GM21423 (cell line): Measurements from ENCODE around the gene IGFBPL1.

Source experiments
- ATAC-seq: cut with Tn5 transposase; IDR thresholded peaks from one replicate; pipeline ENCODE4 v1.9.1; 2021; ENCODE audit warnings: mild to moderate bottlenecking, moderate library complexity; ENCODE audit not compliant: unreplicated experiment

IGFBPL1 gene

DNA sequence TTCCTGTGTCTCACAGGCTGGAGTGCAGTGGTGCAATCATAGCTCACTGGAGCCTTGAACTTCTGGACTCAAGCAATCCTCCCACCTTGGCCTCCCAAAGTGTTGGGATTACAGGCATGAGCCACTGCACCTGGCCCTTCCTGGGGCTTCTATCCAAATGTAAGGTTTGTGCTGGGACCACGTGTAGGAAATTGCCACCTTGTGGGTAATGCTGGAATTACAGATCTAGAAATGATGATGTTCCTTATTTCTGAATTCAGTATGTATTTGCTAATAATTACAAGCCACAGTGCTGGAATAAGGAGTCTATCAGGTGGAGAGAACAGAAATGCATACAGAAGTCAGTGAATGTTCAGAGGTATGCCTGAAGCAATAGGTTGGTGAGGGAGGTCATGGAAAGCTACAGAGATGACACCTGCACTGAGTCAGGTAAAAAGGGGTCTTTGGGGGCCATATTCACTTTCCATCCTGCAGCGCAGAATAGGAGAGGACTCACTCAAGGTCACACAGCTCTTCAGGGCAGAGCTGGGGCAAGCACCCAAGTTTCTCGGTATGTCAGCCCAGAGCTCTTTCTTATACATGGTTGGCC is 8.8 kb upstream of the IGFBPL1 start:
- no peak for ATAC-seq

GRCh38 chr9:38431116-38431515 is 6.9 kb upstream of the IGFBPL1 start:
- no peak for ATAC-seq

- ATAC-seq: no peak
These were observed 3.8 kb upstream of the IGFBPL1 start for GRCh38 chr9:38428062-38428461.

DNA sequence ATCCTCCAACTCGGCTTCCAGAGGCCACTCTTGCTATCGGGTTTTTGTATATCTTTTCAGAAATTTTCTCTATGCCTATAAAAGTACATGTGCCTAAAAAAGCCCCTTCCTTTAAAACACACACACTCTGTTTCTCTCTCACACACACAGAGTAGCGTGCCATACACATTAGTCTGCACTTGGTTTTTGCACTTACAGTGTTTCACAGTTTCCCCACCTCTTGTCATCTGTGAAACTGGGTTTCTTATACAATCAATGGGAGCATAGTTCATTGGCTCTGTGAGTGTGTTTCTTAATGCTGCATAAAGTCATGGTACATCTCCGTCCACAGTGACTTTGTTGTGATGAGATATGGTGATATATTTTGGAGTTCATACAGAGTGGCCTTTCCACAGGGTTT is 664 bp upstream of the IGFBPL1 start:
- ATAC-seq: no peak

- no peak for ATAC-seq
These were observed 831 bp downstream of the IGFBPL1 start for GRCh38 chr9:38423273-38423972.

DNA sequence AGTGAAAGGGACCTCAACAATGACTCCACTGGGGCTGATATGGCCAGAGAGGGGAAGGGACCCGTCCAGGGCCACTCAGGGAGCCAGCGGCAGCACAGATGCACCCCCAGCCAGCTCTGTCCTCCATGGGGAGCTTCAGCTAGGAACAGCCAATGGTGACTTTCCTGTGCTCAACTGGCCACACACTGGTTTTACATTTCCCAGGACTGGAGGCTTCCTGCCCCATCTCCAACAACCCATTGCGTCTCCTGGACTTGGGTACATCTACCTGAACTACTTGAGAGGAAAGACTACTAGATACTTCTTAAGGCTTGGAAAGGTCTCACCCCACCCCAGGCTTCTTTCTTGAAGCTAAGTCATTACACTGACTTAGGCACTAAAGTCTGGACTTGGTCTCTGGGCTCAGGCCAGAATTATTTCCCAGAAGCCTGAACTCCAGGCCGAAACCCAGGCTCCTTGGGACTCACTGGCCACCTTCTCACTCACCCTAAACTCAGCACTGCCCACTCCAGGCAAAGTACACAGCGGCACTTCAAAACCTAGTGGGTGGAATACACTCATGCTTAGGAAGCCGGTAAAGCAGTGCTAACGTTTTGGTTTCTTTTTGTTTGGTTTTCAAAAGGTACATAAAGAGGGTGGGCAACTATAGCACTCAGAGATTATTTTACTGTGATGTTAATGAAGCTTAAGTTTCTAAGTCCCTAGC is 1.5 kb downstream of the IGFBPL1 start:
- ATAC-seq: no peak

GRCh38 chr9:38421498-38422211 is 2.6 kb downstream of the IGFBPL1 start:
- ATAC-seq: no peak

GRCh38 chr9:38419181-38419580 is 5.1 kb downstream of the IGFBPL1 start:
- no peak for ATAC-seq

DNA sequence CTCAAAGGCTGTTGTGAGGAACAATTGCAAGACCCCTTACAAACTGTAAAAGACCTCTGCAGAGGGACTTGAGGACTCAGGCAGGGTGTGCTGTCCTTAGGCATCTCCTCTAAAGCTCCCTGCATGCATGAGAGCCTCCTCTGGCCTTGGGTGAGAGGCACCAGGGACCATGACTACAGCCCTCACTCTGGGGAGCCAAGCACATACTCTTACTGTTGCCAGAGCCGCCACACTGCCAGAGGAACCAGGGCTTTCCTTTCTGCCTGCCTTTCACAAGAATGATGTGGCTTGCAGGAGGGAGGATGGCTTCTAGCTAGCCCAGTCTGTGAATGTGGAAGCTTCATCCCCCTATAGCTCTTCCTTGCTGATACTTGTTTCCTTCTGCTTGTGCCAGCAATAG is 5.9 kb downstream of the IGFBPL1 start:
- no peak for ATAC-seq

DNA sequence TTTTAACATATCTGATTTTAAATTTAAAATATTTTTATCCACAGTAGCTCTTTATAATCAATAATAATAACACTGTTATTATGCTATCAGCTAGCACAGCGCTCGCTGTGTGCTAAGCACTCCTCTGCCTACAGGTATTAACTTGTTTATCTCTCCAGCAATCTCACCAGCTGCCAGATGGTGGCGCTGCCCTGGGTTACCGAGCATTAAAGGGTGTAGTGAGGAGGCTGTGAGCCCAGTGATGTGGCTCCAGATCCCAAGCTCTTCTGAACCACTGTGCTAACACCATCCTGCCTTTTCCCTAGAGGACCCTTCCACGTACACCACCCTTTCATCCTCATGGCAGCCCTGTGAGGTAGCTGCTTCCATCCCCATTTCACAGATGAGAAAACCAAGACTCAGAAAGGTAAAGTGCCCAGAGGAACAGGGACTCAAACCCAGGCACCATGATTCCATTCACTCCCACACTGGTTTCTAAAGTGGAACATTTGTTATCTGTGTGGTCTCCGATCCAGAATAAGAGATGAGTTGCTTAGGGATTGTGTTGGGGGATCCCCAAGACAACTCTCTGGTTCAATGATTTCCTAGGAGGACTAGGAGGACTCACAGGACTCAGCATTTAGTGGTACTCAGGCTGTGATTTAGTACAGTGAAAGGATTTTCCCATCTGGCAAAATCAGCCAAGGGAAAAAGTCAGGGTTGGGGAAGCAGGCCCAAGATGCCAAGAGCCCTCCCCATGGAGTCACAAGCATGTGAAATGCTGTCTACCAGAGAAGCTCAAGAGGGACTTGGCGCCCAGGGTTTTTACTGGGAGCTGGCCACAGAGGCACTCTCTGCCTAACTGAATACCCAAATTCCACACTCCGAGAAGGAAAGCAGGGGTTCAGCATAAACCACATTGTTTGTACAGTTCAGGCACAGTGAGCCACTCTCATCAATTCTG is 7.0 kb downstream of the IGFBPL1 start:
- peak; percentile 54 for ATAC-seq

DNA sequence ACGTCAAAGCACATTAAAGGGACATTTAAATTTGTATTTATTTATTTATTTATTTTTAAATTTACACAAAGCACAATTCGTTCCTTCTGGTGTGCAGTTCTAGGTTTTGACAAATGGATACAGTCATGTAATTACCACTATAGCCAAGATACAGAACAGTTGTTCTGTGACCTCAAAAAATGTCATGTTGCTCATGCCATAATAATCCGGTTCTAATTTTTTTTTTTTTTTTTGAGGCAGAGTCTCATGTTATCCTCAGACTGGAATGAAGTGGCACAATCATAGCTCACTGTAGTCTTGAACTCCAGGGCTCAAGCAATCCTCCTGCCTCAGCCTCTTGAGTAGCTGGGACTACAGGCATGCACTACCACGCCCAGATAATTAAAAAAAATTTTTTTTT is 7.8 kb downstream of the IGFBPL1 start:
- ATAC-seq: no peak

- ATAC-seq: no peak
These were observed 8.4 kb downstream of the IGFBPL1 start for GRCh38 chr9:38415856-38416255.

GRCh38 chr9:38414040-38414723 is 10.1 kb downstream of the IGFBPL1 start:
- no peak for ATAC-seq

DNA sequence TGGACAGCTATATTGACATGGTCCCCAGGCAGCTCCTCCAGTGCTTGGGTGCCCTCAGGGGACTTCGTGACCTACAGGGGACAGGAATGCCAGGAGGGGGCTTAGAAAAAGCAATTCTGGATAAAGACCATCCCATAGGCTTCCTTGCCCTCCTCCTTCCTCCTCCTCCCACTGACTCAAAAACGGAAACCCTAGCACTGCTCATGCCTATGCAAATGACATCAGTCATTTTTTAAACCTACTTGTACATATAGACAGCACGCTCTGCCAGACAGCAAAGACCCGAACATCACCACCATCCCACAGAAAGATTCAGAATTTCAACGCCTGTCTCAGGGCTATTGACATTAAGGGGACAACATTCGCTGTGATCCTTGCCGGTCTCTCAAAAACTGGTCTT is 11.0 kb downstream of the IGFBPL1 start:
- ATAC-seq: no peak

- ATAC-seq: no peak
These were observed 11.5 kb downstream of the IGFBPL1 start for GRCh38 chr9:38412751-38413150.

GRCh38 chr9:38408719-38409118 is 15.5 kb downstream of the IGFBPL1 start:
- no peak for ATAC-seq

GRCh38 chr9:38406476-38407186 is 17.6 kb downstream of the IGFBPL1 start:
- no peak for ATAC-seq

DNA sequence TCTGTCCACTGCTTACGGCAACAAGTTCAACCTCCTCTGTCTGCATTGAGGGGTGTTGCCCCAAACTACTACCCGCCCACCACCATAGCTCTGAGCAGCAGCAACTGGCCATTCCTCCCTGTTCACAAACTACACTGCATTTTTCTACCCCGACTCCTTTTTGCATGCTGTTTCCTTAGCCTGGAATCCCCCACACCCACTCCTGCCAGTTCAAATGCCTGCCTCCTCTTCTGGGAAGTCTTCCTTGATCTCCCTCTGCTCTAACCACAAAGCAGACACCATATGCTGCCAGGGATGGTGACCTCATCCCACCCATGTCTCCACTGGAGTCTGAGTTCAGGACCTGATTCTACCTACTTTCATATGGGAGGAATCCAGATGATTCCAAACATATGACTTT is 18.5 kb downstream of the IGFBPL1 start:
- no peak for ATAC-seq

DNA sequence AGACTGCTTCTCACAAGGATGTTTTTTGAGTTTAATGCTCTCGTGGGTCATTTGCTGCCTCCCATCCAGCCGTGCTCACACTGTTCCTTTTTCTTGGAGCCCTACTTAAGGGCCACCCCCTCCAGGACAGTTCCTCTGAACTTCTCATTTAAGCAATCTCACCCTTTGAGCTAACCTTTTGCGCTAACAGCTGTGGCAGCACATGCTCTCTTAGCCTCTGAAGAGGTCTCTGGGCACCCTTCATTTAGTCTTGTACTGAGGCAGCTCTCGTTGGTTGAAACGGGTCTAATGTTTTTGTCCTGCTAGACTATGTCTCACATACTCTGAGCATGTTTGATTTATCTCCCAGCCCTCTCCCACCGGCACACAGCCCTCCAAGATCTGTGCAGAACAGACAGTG is 19.9 kb downstream of the IGFBPL1 start:
- ATAC-seq: no peak
